CD14-positive monocyte (primary cell): ENCODE data around the gene UBE2I. TPM values are rescaled to one million over a fixed set of nuclear protein-coding genes. Genes with fewer than 3 reads are reported as not detected.

ENCODE experiments used
- DNase-seq, 3 donors: peaks; one replicate each; pipeline ENCODE4 v3.0.0-alpha.2; 2011 to 2022
- H2AFZ ChIP-seq: 2 replicates; pipeline ENCODE4 v1.6.0; 2012; ENCODE audit warnings: mild to moderate bottlenecking, low read depth, low read length, inconsistent platforms; ENCODE audit not compliant: insufficient read depth, poor library complexity, severe bottlenecking
- H3K27ac ChIP-seq, 2 donors: 1 replicate in 1 of 2; 2 replicates in 1 of 2; pipeline ENCODE4 v1.5.1; 2012 to 2013; ENCODE audit warnings: low read length in 2 of 2, control low read depth in 1 of 2, inconsistent platforms in 1 of 2, low read depth in 1 of 2, mild to moderate bottlenecking in 1 of 2
- H3K27me3 ChIP-seq, 2 donors: one replicate each; pipeline versions ENCODE4 v1.6.0 to v1.6.1; 2011 to 2013; ENCODE audit warnings: low read length in 2 of 2; ENCODE audit not compliant: control insufficient read depth in 2 of 2, insufficient read depth in 2 of 2
- H3K36me3 ChIP-seq, 2 donors: replicated peaks in 1 of 2; 1 replicate in 1 of 2; 2 replicates in 1 of 2; pipeline versions ENCODE4 v1.5.1 to v1.6.1; 2012 to 2013; ENCODE audit warnings: low read length in 2 of 2, control low read depth in 1 of 2, inconsistent platforms in 1 of 2, mild to moderate bottlenecking in 1 of 2; ENCODE audit not compliant: insufficient read depth in 2 of 2, control insufficient read depth in 1 of 2
- H3K4me1 ChIP-seq, 2 donors: 1 replicate in 1 of 2; 2 replicates in 1 of 2; pipeline versions ENCODE4 v1.5.1 to v1.6.1; 2012 to 2013; ENCODE audit warnings: low read length in 2 of 2, control low read depth in 1 of 2, inconsistent platforms in 1 of 2, mild to moderate bottlenecking in 1 of 2, moderate library complexity in 1 of 2; ENCODE audit not compliant: insufficient read depth in 2 of 2, control insufficient read depth in 1 of 2
- H3K4me2 ChIP-seq: replicated peaks from 2 replicates; pipeline ENCODE3; 2012; ENCODE audit warnings: low read length, moderate library complexity, mild to moderate bottlenecking; ENCODE audit not compliant: poor library complexity, severe bottlenecking; ENCODE audit errors: extremely low read depth
- H3K4me3 ChIP-seq, 3 experiments: fragments of 200-600 bp in 1 of 3; sonication (generic) in 1 of 3; replicated peaks in 1 of 3; 1 replicate in 2 of 3; 2 replicates in 1 of 3; pipeline ENCODE4 v1.5.1; 2011 to 2013; ENCODE audit warnings: low read length in 3 of 3, mild to moderate bottlenecking in 3 of 3, control low read depth in 2 of 3, low read depth in 2 of 3, inconsistent platforms in 1 of 3, moderate library complexity in 1 of 3
- H3K79me2 ChIP-seq: 2 replicates; pipeline ENCODE4 v1.6.0; 2012; ENCODE audit warnings: mild to moderate bottlenecking, control low read depth, inconsistent platforms, low read length, moderate library complexity; ENCODE audit not compliant: insufficient read depth
- H3K9ac ChIP-seq: 2 replicates; pipeline ENCODE4 v1.6.0; 2017; ENCODE audit warnings: low read length, mild to moderate bottlenecking; ENCODE audit not compliant: insufficient read depth, poor library complexity, severe bottlenecking
- H3K9me3 ChIP-seq, 2 donors: replicated peaks in 1 of 2; 1 replicate in 1 of 2; 2 replicates in 1 of 2; pipeline versions ENCODE4 v1.5.1 to v1.6.1; 2012 to 2013; ENCODE audit warnings: low read length in 2 of 2, control low read depth in 1 of 2; ENCODE audit not compliant: control insufficient read depth in 1 of 2, insufficient read depth in 1 of 2
- H4K20me1 ChIP-seq: 2 replicates; pipeline ENCODE4 v1.6.0; 2012; ENCODE audit warnings: mild to moderate bottlenecking, low read length, control low read depth, moderate library complexity; ENCODE audit not compliant: insufficient read depth
- H3K27ac Mint-ChIP-seq, 7 donors: one replicate each; pipeline ENCODE4 v1.8.0; 2020; ENCODE audit warnings: mild to moderate bottlenecking in 7 of 7, mixed read lengths in 7 of 7, moderate library complexity in 6 of 7, inconsistent platforms in 2 of 7
- H3K27me3 Mint-ChIP-seq, 3 donors: one replicate each; pipeline ENCODE4 v1.8.0; 2021 to 2022; ENCODE audit warnings: low read depth in 3 of 3, mild to moderate bottlenecking in 3 of 3, mixed read lengths in 3 of 3, moderate library complexity in 3 of 3, inconsistent platforms in 1 of 3
- H3K36me3 Mint-ChIP-seq, 2 donors: one replicate each; pipeline ENCODE4 v1.8.0; 2020; ENCODE audit warnings: mixed read lengths in 2 of 2, inconsistent platforms in 1 of 2, mild to moderate bottlenecking in 1 of 2
- H3K4me1 Mint-ChIP-seq: one replicate; pipeline ENCODE4 v1.8.0; 2020; ENCODE audit warnings: mild to moderate bottlenecking, mixed read lengths
- H3K4me3 Mint-ChIP-seq, 2 donors: one replicate each; pipeline ENCODE4 v1.8.0; 2020; ENCODE audit warnings: mild to moderate bottlenecking in 2 of 2, mixed read lengths in 2 of 2, moderate library complexity in 1 of 2
- H3K9me3 Mint-ChIP-seq, 7 donors: one replicate each; pipeline ENCODE4 v1.8.0; 2020 to 2022; ENCODE audit warnings: mixed read lengths in 7 of 7, mild to moderate bottlenecking in 6 of 7, moderate library complexity in 6 of 7, inconsistent platforms in 2 of 7
- WGBS: methylation state at CpG from one replicate; pipeline ENCODE4 v1.1.5; 2013; ENCODE audit warnings: missing lambda C conversion rate; ENCODE audit not compliant: insufficient coverage; 5-methylcytosine and 5-hydroxymethylcytosine counted together
- intact Hi-C, 2 donors: fragments of 100-400 bp; cut with micrococcal nuclease; formaldehyde crosslinking; loops; one replicate each; pipeline versions ENCODE4 v1.15.0 to v1.15.1; 2023
- polyA plus RNA-seq, 3 donors: library from polyadenylated mRNA; depleted of rRNA in 1 of 3; unstranded in 2 of 3; stranded (reverse) in 1 of 3; fragments of 300-500 nt in 2 of 3; fragments of >200 nt in 1 of 3; fragmentation: Illumina TruSeq in 2 of 3; gene quantifications; 1 replicate in 2 of 3; 2 replicates in 1 of 3; pipeline ENCODE4 v1.2.3, GENCODE V29; 2012 to 2021
- TF ChIP-seq, protein P1 (sequence below): fragments of 200-600 bp; IDR thresholded peaks from one replicate; pipeline ENCODE4 v1.8.0; 2022; ENCODE audit warnings: antibody characterized with exemption, mild to moderate bottlenecking

The UBE2I gene
- polyA plus RNA-seq, 3 donors, result 76.8 to 112 (median 88.8) TPM

DNA sequence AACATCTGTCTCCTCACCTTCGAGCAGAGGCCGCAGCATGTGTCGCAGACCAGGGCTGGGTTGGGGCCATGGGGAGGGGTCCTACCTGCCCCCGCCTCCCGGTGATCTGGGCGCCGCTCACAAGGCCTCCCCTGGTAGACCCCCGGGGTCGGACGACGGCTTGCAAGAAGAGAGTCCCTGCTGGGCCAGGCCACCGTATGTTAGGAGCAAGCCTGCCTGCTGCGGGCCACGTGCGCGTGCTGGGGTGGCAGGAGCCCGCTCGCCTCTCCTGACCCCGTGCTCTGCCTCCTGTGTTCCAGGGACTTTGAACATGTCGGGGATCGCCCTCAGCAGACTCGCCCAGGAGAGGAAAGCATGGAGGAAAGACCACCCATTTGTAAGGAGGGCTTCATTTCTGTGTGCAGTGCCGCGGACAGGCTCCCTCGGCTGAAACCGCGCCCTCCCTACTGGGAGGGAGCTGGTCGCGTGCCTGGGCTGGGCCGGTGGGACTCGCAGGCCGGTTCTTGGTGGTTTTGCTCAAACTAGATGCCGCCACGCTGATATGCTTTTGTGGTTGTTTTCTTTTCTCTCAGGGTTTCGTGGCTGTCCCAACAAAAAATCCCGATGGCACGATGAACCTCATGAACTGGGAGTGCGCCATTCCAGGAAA lies 4.4 kb downstream of the UBE2I start:
- Mint-ChIP-seq H3K4me1 (peaks cover 28% of the 10 kb centered on the region), H3K27ac (no peak overlapping the region), H3K27me3 (no peaks in the 10 kb centered on the region), H3K4me3 (no peak overlapping the region), H3K36me3 (peaks cover 48 to 61% of the 10 kb centered on the region in 2 donors), H3K9me3 (no peaks in the 10 kb centered on the region)
- H3K79me2 ChIP-seq, result peaks cover 88% of the 10 kb centered on the region
- peaks cover 63 to 66% of the 10 kb centered on the region in 2 donors for H3K36me3 ChIP-seq
- no peak overlapping the region for H3K27ac ChIP-seq
- no peak for DNase-seq
- no peaks in the 10 kb centered on the region for H3K9me3 ChIP-seq
- H3K4me3 ChIP-seq, result no peak overlapping the region
- H3K9ac ChIP-seq, result no peak overlapping the region
- intact Hi-C loops, result loop anchor here in 1 of 2 donors (5.0 kb wide), 1 partner anchor 33 kb away; no protein-coding TSS in a partner anchor
- H3K4me1 ChIP-seq, result peaks cover 24% of the 10 kb centered on the region in 2 donors
- peaks cover 90% of the 10 kb centered on the region for H4K20me1 ChIP-seq
- 95% methylated on average over 33 of the region's 38 CpGs for WGBS
- no peak overlapping the region for H2AFZ ChIP-seq
- H3K27me3 ChIP-seq, result no peaks in the 10 kb centered on the region
- H3K4me2 ChIP-seq, result no peak overlapping the region
- TF ChIP-seq, protein P1, sequence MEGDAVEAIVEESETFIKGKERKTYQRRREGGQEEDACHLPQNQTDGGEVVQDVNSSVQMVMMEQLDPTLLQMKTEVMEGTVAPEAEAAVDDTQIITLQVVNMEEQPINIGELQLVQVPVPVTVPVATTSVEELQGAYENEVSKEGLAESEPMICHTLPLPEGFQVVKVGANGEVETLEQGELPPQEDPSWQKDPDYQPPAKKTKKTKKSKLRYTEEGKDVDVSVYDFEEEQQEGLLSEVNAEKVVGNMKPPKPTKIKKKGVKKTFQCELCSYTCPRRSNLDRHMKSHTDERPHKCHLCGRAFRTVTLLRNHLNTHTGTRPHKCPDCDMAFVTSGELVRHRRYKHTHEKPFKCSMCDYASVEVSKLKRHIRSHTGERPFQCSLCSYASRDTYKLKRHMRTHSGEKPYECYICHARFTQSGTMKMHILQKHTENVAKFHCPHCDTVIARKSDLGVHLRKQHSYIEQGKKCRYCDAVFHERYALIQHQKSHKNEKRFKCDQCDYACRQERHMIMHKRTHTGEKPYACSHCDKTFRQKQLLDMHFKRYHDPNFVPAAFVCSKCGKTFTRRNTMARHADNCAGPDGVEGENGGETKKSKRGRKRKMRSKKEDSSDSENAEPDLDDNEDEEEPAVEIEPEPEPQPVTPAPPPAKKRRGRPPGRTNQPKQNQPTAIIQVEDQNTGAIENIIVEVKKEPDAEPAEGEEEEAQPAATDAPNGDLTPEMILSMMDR, result no peak

DNA sequence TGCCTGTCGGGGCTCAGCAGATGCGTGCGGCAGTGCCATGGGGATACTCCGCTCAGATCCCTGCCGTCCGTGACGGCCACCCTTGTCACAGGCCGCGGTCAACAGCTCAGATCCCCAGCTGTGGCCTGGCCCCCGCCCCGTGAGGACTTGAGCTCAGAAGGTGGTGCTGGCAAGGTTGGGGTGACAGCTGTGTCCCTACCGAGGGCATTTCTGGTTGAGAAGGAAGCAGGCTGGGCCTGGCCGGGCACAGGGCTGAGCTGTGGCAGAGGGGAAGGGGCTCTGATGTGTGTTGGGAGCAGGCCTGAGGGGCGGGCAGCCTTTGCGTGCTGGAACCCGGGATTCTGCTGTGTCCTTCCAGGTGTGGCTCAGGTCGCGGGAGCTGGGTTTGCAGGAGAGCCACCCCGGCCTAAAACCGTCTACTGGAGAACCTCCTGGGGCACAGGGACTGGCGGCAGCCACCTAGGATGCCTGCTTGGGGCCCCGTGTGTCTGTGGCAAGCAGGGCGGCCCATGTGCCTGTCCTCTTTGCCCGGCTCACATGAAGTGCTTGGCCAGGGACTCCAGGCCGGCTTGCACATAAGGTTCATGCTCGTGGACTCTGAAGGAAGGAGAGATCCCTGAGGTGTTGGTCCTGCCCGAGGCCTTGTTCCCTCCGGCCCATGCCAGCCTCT lies 5.1 kb downstream of the UBE2I start:
- Histone ChIP-seq H3K4me1 (peaks cover 24% of the 10 kb centered on the region in 2 donors), H3K9ac (no peak overlapping the region), H3K36me3 (peaks cover 70 to 73% of the 10 kb centered on the region in 2 donors), H4K20me1 (peaks cover 97% of the 10 kb centered on the region), H3K27me3 (no peaks in the 10 kb centered on the region), H3K79me2 (peaks cover 93% of the 10 kb centered on the region), H3K9me3 (no peaks in the 10 kb centered on the region), H2AFZ (no peak overlapping the region), H3K4me3 (no peak overlapping the region), H3K4me2 (no peak overlapping the region), H3K27ac (no peak overlapping the region)
- Mint-ChIP-seq H3K4me1 (peaks cover 28% of the 10 kb centered on the region), H3K36me3 (peaks cover 54 to 68% of the 10 kb centered on the region in 2 donors), H3K27ac (no peak overlapping the region), H3K27me3 (no peaks in the 10 kb centered on the region), H3K4me3 (no peak overlapping the region), H3K9me3 (no peaks in the 10 kb centered on the region)
- 95% methylated on average over 27 of the region's 28 CpGs for WGBS
- TF ChIP-seq, protein P1, result no peak
- intact Hi-C loops, result loop anchor here in 1 of 2 donors (5.0 kb wide), 1 partner anchor 33 kb away; no protein-coding TSS in a partner anchor
- DNase-seq, result no peak
